Endothelial cell of umbilical vein (primary cell): ENCODE measurements around the gene PTBP3. TPM values are rescaled to one million over a fixed set of nuclear protein-coding genes. Genes with fewer than 3 reads are reported as not detected.
"Not testable (repeated sequence)": the region's sequence is repeated elsewhere in the genome, so short reads cannot be mapped to it uniquely, and the experiment has no call there.

ENCODE experiments used
- BruUV-seq: library from RNA; stranded (reverse); fragments of 400-500 nt; replicated peaks from 2 replicates; lab custom pipeline; 2021; lab: Mats Ljungman, UMichigan
- CTCF ChIA-PET: fragments of 300-600, 350-600 bp; sonication (Branson Sonifier 250); formaldehyde crosslinking; loops from one replicate; lab custom pipeline; 2021; ENCODE audit warnings: antibody characterized with exemption, inconsistent platforms; lab: Charles Lee
- POLR2A ChIA-PET: fragments of 300-600, 350-600 bp; sonication (Branson Sonifier 250); formaldehyde crosslinking; loops from one replicate; lab custom pipeline; 2021; ENCODE audit warnings: antibody characterized with exemption, inconsistent platforms; lab: Charles Lee
- DNase-seq: peaks from one replicate; pipeline ENCODE4 v3.0.0-alpha.2; 2011; ENCODE audit warnings: low read depth, low spot score
- FAIRE-seq: peaks from 2 replicates; lab custom pipeline; 2011; peaks lifted over from hg19 to GRCh38; lab: Jason Lieb, UNC
- H2AFZ ChIP-seq: 2 replicates; pipeline ENCODE4 v1.6.0; 2012; ENCODE audit warnings: low read depth, low read length, control low read depth, inconsistent platforms
- H3K27ac ChIP-seq: 2 replicates; pipeline ENCODE4 v1.5.1; 2011; ENCODE audit warnings: low read depth, mild to moderate bottlenecking, control low read depth, low read length, moderate library complexity; ENCODE audit not compliant: insufficient read depth
- H3K27me3 ChIP-seq, 2 experiments: 2 replicates each; pipeline versions ENCODE4 v1.6.0 to v1.6.1; 2011; ENCODE audit warnings: low read length in 2 of 2, mixed read lengths in 1 of 2; ENCODE audit not compliant: control insufficient read depth in 2 of 2, insufficient read depth in 2 of 2
- H3K36me3 ChIP-seq, 2 experiments: 2 replicates in 1 of 2; 3 replicates in 1 of 2; pipeline ENCODE4 v1.5.1; 2011; ENCODE audit warnings: low read length in 2 of 2, mild to moderate bottlenecking in 1 of 2, moderate library complexity in 1 of 2; ENCODE audit not compliant: control insufficient read depth in 2 of 2, insufficient read depth in 2 of 2; ENCODE audit errors: extremely low read depth in 1 of 2
- H3K4me1 ChIP-seq: 3 replicates; pipeline ENCODE4 v1.5.1; 2011; ENCODE audit warnings: mild to moderate bottlenecking, low read length; ENCODE audit not compliant: control insufficient read depth, insufficient read depth; ENCODE audit errors: extremely low read depth
- H3K4me2 ChIP-seq: 2 replicates; pipeline ENCODE4 v1.6.1; 2011; ENCODE audit warnings: low read length, control low read depth, mixed read lengths; ENCODE audit not compliant: insufficient read depth
- H3K4me3 ChIP-seq, 3 experiments: fragments of 200-600 bp in 1 of 3; sonication (generic), shearing (Covaris generic) in 1 of 3; replicated peaks in 1 of 3; 2 replicates each; pipeline ENCODE4 v1.5.1; 2011 to 2016; ENCODE audit warnings: control low read depth in 3 of 3, low read length in 3 of 3, mild to moderate bottlenecking in 2 of 3, inconsistent platforms in 1 of 3, low read depth in 1 of 3, moderate library complexity in 1 of 3; ENCODE audit not compliant: insufficient read depth in 1 of 3
- H3K79me2 ChIP-seq: 2 replicates; pipeline ENCODE4 v1.6.0; 2012; ENCODE audit warnings: low read length, inconsistent platforms; ENCODE audit not compliant: control insufficient read depth, insufficient read depth
- H3K9ac ChIP-seq: replicated peaks from 2 replicates; pipeline ENCODE3; 2011; ENCODE audit warnings: low read length, control low read depth; ENCODE audit not compliant: insufficient read depth; ENCODE audit errors: extremely low read depth
- H3K9me1 ChIP-seq: replicated peaks from 3 replicates; pipeline ENCODE4 v1.6.0; 2011; ENCODE audit warnings: mild to moderate bottlenecking, low read length; ENCODE audit not compliant: control insufficient read depth, insufficient read depth; ENCODE audit errors: extremely low read depth
- H3K9me3 ChIP-seq: replicated peaks from 2 replicates; pipeline ENCODE4 v1.5.1; 2012; ENCODE audit warnings: low read length, inconsistent platforms; ENCODE audit not compliant: control insufficient read depth, insufficient read depth
- H4K20me1 ChIP-seq: replicated peaks from 2 replicates; pipeline ENCODE3; 2011; ENCODE audit warnings: mild to moderate bottlenecking, low read length; ENCODE audit not compliant: control insufficient read depth, insufficient read depth; ENCODE audit errors: extremely low read depth
- CTCF ChIP-seq, 2 donors: IDR thresholded peaks; 1 replicate in 1 of 2; 2 replicates in 1 of 2; pipeline ENCODE4 v1.5.1; 2011; ENCODE audit warnings: low read length in 2 of 2, mild to moderate bottlenecking in 2 of 2, moderate library complexity in 2 of 2, control low read depth in 1 of 2, inconsistent platforms in 1 of 2, low read depth in 1 of 2; ENCODE audit not compliant: insufficient read depth in 1 of 2; ENCODE audit errors: extremely low read depth in 1 of 2
- EZH2 ChIP-seq: IDR thresholded peaks from 2 replicates; pipeline ENCODE4 v1.6.1; 2012; ENCODE audit warnings: borderline replicate concordance, low read depth, mild to moderate bottlenecking, moderate library complexity, low read length, inconsistent platforms; ENCODE audit not compliant: severe bottlenecking
- FOS ChIP-seq: IDR thresholded peaks from 2 replicates; pipeline ENCODE4 v1.6.1; 2011; ENCODE audit warnings: mild to moderate bottlenecking, low read length, moderate library complexity, borderline replicate concordance; ENCODE audit not compliant: insufficient read depth
- GATA2 ChIP-seq: IDR thresholded peaks from 2 replicates; pipeline ENCODE4 v1.7.0; 2011; ENCODE audit warnings: low read depth, mild to moderate bottlenecking, moderate library complexity, mixed read lengths, low read length; ENCODE audit not compliant: insufficient read length, insufficient read depth
- JUN ChIP-seq: IDR thresholded peaks from 2 replicates; pipeline ENCODE4 v1.6.1; 2011; ENCODE audit warnings: borderline replicate concordance, low read depth; ENCODE audit not compliant: insufficient read length, insufficient read depth
- MAX ChIP-seq: IDR thresholded peaks from 2 replicates; pipeline ENCODE4 v1.6.1; 2011; ENCODE audit not compliant: insufficient read depth, insufficient read length
- MYC ChIP-seq: IDR thresholded peaks from one replicate; pipeline ENCODE4 v1.6.1; 2011; ENCODE audit warnings: mild to moderate bottlenecking, low read depth, low read length
- POLR2A ChIP-seq: IDR thresholded peaks from 2 replicates; pipeline ENCODE4 v1.6.1; 2012; ENCODE audit warnings: low read depth, mild to moderate bottlenecking, control low read depth, low read length
- POLR2AphosphoS5 ChIP-seq: IDR thresholded peaks from 2 replicates; pipeline ENCODE4 v1.6.1; 2012; ENCODE audit warnings: low read depth, mild to moderate bottlenecking, control low read depth, low read length, moderate library complexity; ENCODE audit not compliant: insufficient read depth
- dilution Hi-C: fragments of 300-500 bp; cut with MboI; formaldehyde crosslinking; loops from one replicate; pipeline ENCODE4 v1.15.0; 2019; ENCODE audit warnings: low sequenced_read_pairs; ENCODE audit not compliant: extremely low pct_ligation_motif_present
- intact Hi-C: fragments of 100-400 bp; cut with micrococcal nuclease; formaldehyde crosslinking; loops from one replicate; pipeline ENCODE4 v1.10.0; 2022
- polyA plus RNA-seq, 4 experiments: library from polyadenylated mRNA; depleted of rRNA in 3 of 4; stranded (reverse) in 3 of 4; unstranded in 1 of 4; fragments of >200 nt; gene quantifications; 2 replicates each; pipeline versions ENCODE4 v1.2.1 to v1.2.3, GENCODE V29; 2011 to 2012; ENCODE audit warnings: missing spikeins in 1 of 4
- total RNA-seq: library from RNA; stranded (reverse); gene quantifications from 2 replicates; pipeline ENCODE4 v1.2.3, GENCODE V29; 2021

Gene PTBP3
- total and polyA plus RNA-seq, 2 donors (not counting 3 experiments of a cell fraction or from before 2014, with no cell fraction given): 42.4 to 75.0 TPM

GRCh38 chr9:112375361-112375760 is 41.9 kb upstream of the PTBP3 start:
- Histone ChIP-seq H3K9me3 (no peaks in the 10 kb centered on the region), H3K36me3 (no peaks in the 10 kb centered on the region), H3K79me2 (no peaks in the 10 kb centered on the region), H3K4me3 (no peak overlapping the region), H3K4me1 (peaks cover 15% of the 10 kb centered on the region), H4K20me1 (no peaks in the 10 kb centered on the region), H2AFZ (no peak overlapping the region), H3K27me3 (no peaks in the 10 kb centered on the region), H3K4me2 (no peak overlapping the region), H3K9me1 (no peaks in the 10 kb centered on the region), H3K9ac (no peak overlapping the region), H3K27ac (no peak overlapping the region)
- dilution Hi-C loops: no loop called here
- no peak for TF ChIP-seq JUN
- no peak for TF ChIP-seq EZH2
- no peak for TF ChIP-seq MYC
- no peak for TF ChIP-seq CTCF (IDR thresholded peaks at IDR 0.05; ENCODE audit: extremely low read depth in 1 of 2, insufficient read depth in 1 of 2, low read depth in 1 of 2, low read length in 2 of 2)
- no peak for TF ChIP-seq MAX
- no peak for TF ChIP-seq FOS
- TF ChIP-seq POLR2AphosphoS5: no peak
- no peak for TF ChIP-seq POLR2A
- no peak for TF ChIP-seq GATA2
- CTCF ChIA-PET: no interaction called here
- POLR2A ChIA-PET: no interaction called here
- FAIRE-seq (no peak), DNase-seq (no peak)
- BruUV-seq: no TSS peak
- intact Hi-C loops: loop anchor here (5.0 kb wide), 1 partner anchor 112 kb away; the partner anchor contains the start of gene KIAA1958

DNA sequence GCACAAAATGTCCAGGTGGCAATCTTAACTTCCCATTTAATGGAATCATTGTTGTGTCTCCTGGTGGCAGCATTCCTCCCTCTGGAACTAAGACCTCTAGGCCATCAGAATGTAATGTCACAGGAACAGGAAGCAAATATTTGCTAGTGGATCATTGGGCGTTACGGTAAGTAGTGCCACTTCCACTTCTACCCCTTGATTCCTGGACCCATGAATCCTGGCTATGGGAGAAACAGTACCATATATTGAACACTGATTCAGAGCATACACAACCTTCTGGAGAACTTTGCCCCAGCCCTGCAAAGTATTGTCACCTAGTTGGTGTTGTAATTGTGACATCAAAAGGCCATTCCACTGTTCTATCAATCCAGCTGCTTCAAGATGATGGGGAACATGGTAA is 40.8 kb upstream of the PTBP3 start:
- H3K36me3 ChIP-seq, BruUV-seq, H3K9me1 ChIP-seq, H3K9me3 ChIP-seq, H3K27me3 ChIP-seq, H3K4me2 ChIP-seq, H3K4me3 ChIP-seq, CTCF ChIA-PET, H3K79me2 ChIP-seq, H4K20me1 ChIP-seq, H2AFZ ChIP-seq, FAIRE-seq, POLR2A ChIA-PET, dilution Hi-C loops, H3K9ac ChIP-seq, H3K27ac ChIP-seq, DNase-seq, intact Hi-C loops: not testable (repeated sequence)
- H3K4me1 ChIP-seq: peaks cover 15% of the 10 kb centered on the region

- H3K27ac ChIP-seq, H2AFZ ChIP-seq, H3K27me3 ChIP-seq, CTCF ChIA-PET, intact Hi-C loops, H3K79me2 ChIP-seq, BruUV-seq, H3K4me2 ChIP-seq, dilution Hi-C loops, H3K9me1 ChIP-seq, H3K4me3 ChIP-seq, H3K36me3 ChIP-seq, H3K9ac ChIP-seq, H4K20me1 ChIP-seq, H3K9me3 ChIP-seq, POLR2A ChIA-PET: not testable (repeated sequence)
- peaks cover 14% of the 10 kb centered on the region for H3K4me1 ChIP-seq
- FAIRE-seq (peak; percentile 43), DNase-seq (peak; percentile 12)
Measured at GRCh38 chr9:112373666-112374065, 40.2 kb upstream of the PTBP3 start.
